PC-9 (cell line): Measurements from ENCODE around the gene EFHB.

Experiments used
- CTCF ChIP-seq: fragments of 200-600 bp; sonication (generic); conservative IDR thresholded peaks from 2 replicates; pipeline ENCODE4 v1.6.1; 2017; ENCODE audit warnings: mixed run types, antibody characterized with exemption, mild to moderate bottlenecking, moderate library complexity
- EZH2 ChIP-seq: fragments of 200-600 bp; sonication (generic); IDR thresholded peaks from 2 replicates; pipeline ENCODE4 v1.8.0; 2017; ENCODE audit warnings: antibody characterized with exemption, low read depth

GRCh38 chr3:19934098-19934566 is at the start of gene EFHB:
- TF ChIP-seq CTCF = no peak
- TF ChIP-seq EZH2 = no peak
